CD4-positive, alpha-beta T cell treated with Interleukin-10 for 1 hour (primary cell): ENCODE results near the gene SKI.

Experiments used
- DNase-seq: peaks from one replicate; pipeline ENCODE4 v3.0.0-alpha.2; 2020

The SKI gene

DNA sequence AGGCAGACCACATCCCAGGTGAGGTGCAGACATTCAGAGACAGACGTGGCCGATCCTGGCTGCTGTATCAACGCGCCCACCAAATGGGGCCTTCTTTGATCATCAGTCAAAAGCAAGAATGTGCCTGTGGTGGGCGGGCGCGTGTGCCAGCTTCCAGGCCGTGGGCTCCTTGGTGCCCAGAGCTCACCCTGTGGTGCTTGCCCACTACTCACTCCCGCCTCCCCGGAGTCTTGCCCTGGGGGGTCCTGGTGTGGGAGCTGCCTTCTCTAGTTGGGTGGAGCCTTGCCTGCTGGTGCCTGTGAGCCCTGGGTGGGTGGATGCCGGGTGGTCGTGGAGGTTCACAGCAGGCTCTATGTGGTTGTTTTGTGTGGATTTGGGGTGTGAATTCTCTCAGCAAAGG lies 70.6 kb downstream of the SKI start:
- no peak for DNase-seq

- no peak for DNase-seq
These were observed 71.1 kb downstream of the SKI start for GRCh38 chr1:2299131-2299627.

DNA sequence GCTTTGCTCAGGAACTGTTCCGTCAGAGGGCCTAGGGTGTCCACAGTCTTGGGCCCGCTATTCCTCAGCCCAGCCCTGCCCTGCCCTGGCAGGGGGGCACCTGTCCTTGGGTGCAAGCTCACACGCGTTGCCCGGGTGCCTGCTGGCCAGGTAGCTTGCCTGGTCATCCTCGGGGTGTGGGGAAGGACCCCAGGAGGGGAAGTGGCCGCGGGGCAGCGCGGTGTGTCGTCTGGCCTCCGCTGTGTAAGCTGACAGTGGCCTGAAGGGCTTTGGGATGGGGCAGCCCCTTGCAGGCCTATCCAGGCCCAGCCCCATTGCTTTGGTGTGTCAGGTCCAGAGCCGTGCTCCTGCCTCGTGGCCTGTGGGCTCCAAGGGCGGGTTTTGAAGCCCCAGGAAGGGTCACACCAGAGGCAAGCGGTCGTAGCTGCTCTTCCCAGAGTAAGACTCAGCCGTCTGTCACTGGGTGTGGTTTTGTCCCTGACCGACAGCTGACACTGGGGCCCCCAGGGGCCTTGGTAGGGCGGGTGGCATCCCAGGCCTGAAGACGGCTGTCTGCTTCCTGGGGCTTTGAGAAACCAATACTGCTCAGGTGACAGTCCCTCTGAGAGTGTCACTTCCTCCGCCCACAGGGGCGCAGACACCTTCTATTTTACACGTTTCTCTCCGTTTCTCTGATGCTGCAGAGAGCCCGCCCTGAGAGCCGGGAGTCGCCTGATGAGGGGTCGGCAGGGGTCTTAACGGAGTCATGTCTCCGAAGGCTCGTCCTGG lies 72.1 kb downstream of the SKI start:
- DNase-seq: peak; percentile 86

GRCh38 chr1:2300851-2301606 lies 72.9 kb downstream of the SKI start:
- peak; percentile 95 for DNase-seq

- DNase-seq: no peak
These were observed 73.6 kb downstream of the SKI start for GRCh38 chr1:2301607-2302291.

- DNase-seq: no peak
These were observed 74.3 kb downstream of the SKI start for GRCh38 chr1:2302292-2302925.

DNA sequence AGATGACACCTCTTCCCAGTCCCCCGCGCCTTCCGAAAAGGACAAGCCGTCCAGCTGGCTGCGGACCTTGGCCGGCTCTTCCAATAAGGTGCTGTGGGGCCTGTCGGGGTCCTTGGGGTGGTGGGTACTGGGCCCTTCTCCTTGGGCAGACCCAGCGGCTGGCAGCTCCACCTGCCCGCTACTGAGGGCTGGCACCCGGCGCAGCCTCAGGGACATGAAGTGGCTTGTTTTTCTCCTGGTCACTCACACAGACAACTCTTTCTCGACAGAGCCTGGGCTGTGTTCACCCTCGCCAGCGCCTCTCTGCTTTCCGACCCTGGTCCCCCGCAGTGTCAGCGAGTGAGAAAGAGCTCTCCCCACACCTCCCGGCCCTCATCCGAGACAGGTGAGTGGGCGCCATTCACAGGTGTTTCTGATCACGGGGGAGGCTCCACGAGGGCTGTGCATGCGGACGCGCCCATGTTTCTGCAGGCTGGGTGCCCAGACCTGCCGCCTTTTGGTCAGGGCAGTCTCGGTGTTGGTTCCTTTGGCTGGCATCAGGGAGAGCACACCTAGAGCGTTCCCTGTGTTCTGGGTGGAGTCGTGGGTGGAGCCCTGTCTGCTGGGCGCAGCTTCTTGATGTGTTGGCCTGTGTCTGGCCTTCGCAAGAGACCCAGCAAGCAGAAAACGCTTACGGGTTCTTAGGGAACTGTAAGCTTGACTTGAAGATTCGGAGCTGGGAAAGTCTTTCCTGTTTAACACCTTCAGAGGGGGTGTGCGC lies 75.1 kb downstream of the SKI start:
- DNase-seq: no peak

- DNase-seq: no peak
These were observed 75.7 kb downstream of the SKI start for GRCh38 chr1:2303781-2304180.

- no peak for DNase-seq
These were observed 76.2 kb downstream of the SKI start for GRCh38 chr1:2304282-2304681.

DNA sequence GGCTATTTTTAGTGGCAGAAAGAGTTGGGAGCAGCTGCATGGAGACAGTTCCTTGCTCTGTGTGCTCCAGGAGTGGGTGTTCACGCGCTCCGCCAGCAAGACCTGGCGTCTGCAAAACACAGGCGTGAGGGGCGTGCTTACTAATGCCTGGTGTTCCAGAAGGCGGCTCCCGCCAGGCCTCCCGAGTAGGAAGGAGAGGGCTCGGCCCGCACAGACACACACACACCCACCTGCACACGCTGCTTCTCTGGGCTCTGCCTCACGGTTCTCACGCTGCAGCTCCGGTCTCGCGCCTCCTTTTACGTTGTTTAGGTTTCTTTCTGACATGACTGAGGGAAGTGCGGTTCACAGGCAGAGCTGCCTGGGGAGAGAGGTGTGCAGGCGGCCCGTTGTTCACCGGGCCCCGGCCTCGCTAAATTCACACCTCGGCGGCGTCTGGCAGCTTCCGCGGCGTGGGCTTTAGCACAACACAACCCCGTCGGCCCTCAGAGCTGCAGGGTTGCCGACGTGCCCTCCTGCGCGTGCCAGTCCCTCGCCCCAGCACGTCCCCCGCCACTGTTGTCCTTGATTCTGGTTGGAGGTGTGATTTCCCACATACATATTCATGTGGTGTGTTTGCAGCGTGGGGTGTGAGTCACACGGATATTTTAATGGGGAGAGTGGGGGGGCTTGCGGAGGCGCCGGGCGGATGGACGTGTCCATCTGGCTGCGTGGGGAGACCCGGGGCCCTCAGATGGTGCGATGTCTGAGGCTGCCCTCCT lies 77.0 kb downstream of the SKI start:
- peak; percentile 46 for DNase-seq

DNA sequence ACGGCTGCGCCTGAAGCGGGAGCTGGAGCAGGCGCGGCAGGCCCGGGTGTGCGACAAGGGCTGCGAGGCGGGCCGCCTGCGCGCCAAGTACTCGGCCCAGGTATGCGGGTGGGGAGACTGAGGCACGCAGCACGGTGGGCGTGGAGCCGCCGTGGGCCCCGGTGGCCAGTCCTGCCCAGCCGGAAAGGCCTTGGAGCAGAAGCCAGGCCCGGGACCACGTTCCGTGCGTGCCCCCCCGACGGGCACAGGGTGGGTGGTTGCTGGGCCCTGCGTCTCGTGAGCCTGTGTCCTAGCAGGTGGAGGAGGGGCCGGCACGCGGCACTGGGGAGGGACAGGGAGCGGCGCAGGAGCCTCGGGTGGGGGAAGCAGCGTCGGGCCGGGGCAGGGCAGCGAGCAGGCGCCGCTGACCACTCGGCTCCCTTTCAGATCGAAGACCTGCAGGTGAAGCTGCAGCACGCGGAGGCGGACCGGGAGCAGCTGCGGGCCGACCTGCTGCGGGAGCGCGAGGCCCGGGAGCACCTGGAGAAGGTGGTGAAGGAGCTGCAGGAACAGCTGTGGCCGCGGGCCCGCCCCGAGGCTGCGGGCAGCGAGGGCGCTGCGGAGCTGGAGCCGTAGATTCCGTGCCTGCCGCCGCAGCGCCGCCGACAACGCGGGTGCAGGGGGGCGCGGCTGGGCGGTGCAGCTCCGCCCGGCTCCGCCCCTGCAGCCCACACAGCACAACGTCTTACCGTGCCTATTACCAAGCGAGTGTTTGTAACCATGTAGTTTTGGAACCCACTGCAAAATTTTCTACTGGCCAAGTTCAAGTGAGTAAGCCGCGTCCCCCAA lies 78.2 kb downstream of the SKI start:
- no peak for DNase-seq

GRCh38 chr1:2307064-2307605 lies 79.0 kb downstream of the SKI start:
- no peak for DNase-seq

DNA sequence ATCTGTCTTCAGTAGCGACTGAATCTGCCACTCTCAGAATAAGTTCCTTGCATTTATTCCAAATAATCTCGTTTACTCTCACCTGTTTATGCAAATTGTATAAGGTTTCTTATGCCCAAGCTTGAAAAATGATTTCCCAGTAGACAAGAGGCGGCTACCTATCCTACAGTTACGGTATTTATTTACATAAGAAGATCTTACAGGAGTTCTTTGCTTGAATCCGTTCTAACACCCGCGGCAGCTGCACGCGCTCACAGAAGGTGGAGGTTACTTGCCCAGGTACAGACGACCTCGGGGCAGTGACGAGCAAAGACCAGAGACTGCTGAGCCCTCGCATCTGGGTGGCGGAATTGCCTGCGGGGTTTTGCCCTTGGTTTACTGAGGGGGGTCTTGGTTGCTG lies 79.9 kb downstream of the SKI start:
- no peak for DNase-seq

DNA sequence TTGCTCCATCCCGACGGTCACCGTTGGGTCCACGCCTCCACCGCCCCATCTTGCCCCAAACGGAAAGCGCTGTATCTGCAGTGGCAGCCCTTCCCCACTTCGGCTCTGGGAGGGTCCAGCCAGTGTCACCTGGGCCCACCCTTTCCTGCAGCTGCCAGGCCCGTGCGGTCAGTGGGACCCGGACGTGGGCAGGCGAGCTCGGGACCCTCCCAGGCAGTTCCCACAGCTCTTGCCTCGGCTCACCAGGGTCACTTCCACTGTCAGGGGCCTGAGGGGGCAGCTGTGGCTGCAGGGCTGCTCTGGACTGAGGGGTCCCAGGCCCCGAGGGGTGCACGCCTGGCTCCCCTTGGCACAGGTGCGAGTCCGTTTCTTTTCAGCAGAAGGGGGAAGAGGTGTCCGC lies 80.7 kb downstream of the SKI start:
- no peak for DNase-seq

- no peak for DNase-seq
These were observed 82.4 kb downstream of the SKI start for GRCh38 chr1:2310332-2311183.

DNA sequence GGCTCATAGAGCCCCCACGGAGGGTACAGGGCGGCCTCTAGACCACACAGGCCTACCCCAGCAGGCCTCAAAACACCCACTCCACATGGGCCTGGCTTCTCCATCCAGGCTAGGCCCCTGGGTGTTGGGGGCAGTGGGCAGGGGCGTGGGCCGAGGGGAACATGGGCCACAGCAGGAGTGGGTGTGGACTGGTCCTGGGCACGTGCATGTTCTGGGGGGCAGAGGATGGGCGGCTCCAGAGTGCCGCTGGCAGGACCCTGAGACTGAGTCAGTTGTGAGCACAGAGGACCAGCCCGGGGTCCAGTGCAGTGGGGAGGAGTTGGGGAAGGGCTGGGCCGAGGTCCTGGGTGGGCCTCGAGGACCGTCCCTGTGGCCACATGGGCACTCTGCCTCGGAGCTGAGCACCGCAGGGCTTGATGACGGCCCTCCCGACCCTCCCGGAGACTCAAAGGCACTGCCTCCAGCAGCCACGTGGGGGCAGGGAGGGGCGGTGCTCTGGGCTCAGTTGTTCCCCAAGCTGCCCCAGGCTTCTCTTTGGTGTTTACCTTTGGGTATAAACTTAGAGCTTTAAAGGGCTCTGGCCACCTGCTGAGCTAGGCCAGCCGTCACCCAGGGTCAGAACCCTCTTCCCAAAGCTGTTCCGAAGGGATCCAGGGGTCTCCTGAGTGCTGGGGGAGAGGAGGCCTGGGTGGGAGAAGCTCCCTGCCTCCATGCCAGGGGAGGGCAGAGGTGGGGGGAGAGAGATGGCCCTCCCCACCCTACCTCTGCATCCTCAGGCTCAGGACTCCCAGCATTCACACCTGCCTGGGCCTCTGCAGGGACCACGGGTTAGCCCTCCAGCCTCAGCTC lies 83.3 kb downstream of the SKI start:
- peak; percentile 66 for DNase-seq

DNA sequence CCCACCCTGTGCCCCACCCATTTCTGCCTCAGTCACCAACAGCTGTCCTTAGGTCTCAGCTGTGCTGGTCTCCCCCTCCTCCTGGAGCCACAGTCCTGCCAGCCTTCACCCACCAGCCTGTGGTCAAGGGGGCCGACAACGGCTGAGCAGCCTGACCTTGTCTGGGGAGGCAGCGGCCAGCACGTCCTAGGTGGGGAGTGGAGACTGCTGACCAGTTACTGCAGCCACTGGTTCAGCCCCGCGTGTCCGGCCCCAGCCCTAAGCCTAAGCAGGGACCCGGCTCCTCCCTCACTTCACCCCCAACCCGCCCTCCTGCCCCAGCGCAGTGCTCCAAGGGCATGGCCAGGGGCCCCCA lies 84.0 kb downstream of the SKI start:
- DNase-seq: no peak

DNA sequence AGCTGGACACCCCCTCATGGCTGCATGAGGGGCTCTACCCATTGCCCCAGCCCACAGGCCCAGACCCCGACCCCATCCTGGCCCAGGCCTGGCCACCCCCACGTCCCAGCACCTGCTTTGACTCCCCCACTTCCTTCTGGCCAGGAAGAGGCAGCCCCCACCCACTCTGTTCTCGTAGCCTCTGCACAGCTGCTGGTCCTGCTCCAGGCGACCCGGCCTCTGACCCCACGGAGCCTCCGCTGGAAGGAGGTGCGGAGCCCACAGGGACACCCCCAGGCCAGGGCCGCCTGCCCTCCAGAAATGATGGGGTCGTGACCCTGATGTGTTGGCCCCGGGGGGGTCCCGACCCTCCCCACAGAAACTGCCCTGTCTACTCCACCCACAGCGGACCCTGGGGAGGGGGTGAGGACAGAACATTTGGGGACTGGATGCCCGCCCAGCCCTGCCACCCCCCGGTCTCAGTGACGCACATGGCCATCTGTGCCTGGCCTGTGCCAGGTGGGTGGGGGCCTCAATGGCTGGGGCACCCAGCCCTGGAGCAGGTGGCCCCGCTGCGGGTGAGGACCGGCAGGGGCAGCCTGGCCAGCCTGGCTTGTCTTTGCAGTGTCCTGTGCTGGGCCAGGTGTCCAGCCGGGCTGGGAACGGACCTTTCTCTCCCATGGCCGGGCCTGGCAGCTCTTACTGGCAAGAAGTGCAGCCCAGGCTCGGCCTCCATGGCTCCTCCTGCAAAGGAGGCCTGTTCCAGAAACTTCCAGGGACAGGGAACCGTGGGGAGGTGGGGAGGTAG lies 84.6 kb downstream of the SKI start:
- DNase-seq: no peak
